Endodermal cell (in vitro differentiated cells): ENCODE measurements around the gene SENP7. TPM values are rescaled to one million over a fixed set of nuclear protein-coding genes. Genes with fewer than 3 reads are reported as not detected.
"Not testable (repeated sequence)": the region's sequence is repeated elsewhere in the genome, so short reads cannot be mapped to it uniquely, and the experiment has no call there.

Source experiments
- DNase-seq: peaks from one replicate; pipeline ENCODE4 v3.0.0-alpha.2; 2017
- H3K27ac ChIP-seq: 2 replicates; pipeline ENCODE4 v1.5.1; 2013; ENCODE audit warnings: mild to moderate bottlenecking, low read depth, low read length, moderate library complexity
- H3K27me3 ChIP-seq: 2 replicates; pipeline ENCODE4 v1.6.1; 2013; ENCODE audit warnings: mild to moderate bottlenecking, low read length, moderate library complexity; ENCODE audit not compliant: insufficient read depth, control insufficient read depth, poor library complexity, severe bottlenecking
- H3K36me3 ChIP-seq: 2 replicates; pipeline ENCODE4 v1.7.0; 2013; ENCODE audit warnings: mild to moderate bottlenecking, low read length, moderate library complexity; ENCODE audit not compliant: control insufficient read depth, insufficient read depth
- H3K4me1 ChIP-seq: one replicate; pipeline ENCODE4 v1.7.0; 2013; ENCODE audit warnings: low read length; ENCODE audit not compliant: control insufficient read depth, insufficient read depth
- H3K4me3 ChIP-seq: 2 replicates; pipeline ENCODE4 v1.5.1; 2013; ENCODE audit warnings: mild to moderate bottlenecking, low read length, moderate library complexity
- H3K9ac ChIP-seq: 2 replicates; pipeline ENCODE4 v1.6.1; 2013; ENCODE audit warnings: mild to moderate bottlenecking, low read length, moderate library complexity; ENCODE audit not compliant: poor library complexity, severe bottlenecking; ENCODE audit errors: extremely low read depth
- H3K9me3 ChIP-seq: 2 replicates; pipeline ENCODE4 v1.6.1; 2013; ENCODE audit warnings: mild to moderate bottlenecking, low read length, moderate library complexity; ENCODE audit not compliant: control insufficient read depth
- H3K27ac Mint-ChIP-seq: 2 replicates; pipeline ENCODE4 v1.8.0; 2020; ENCODE audit warnings: mixed read lengths
- H3K27me3 Mint-ChIP-seq: 2 replicates; pipeline ENCODE4 v1.8.0; 2021; ENCODE audit warnings: mild to moderate bottlenecking, mixed read lengths; ENCODE audit not compliant: insufficient read depth
- H3K36me3 Mint-ChIP-seq: 2 replicates; pipeline ENCODE4 v1.8.0; 2020; ENCODE audit warnings: low read depth, mixed read lengths
- H3K4me1 Mint-ChIP-seq: 2 replicates; pipeline ENCODE4 v1.8.0; 2020; ENCODE audit warnings: mixed read lengths
- H3K4me3 Mint-ChIP-seq: 2 replicates; pipeline ENCODE4 v1.8.0; 2020; ENCODE audit warnings: mild to moderate bottlenecking, moderate library complexity, mixed read lengths
- H3K9me3 Mint-ChIP-seq: 2 replicates; pipeline ENCODE4 v1.8.0; 2020; ENCODE audit warnings: mild to moderate bottlenecking, mixed read lengths
- WGBS, 2 experiments: methylation state at CpG; one replicate each; pipeline versions ENCODE4 v1.1.5 to v1.1.7; 2013; ENCODE audit warnings: missing lambda C conversion rate in 2 of 2, mixed read lengths in 1 of 2; ENCODE audit not compliant: insufficient coverage in 1 of 2, insufficient read length in 1 of 2; 5-methylcytosine and 5-hydroxymethylcytosine counted together
- total RNA-seq, 2 donors: library from RNA; stranded (reverse); fragmentation: NEBNext Ultra II Directional in 1 of 2; extraction: Animal tissue kit (Norgen Biotek cat#: 25700) in 1 of 2; gene quantifications; 2 replicates in 1 of 2; 3 replicates in 1 of 2; pipeline ENCODE4 v1.2.1, GENCODE V29; 2021
- TF ChIP-seq, protein P1 (sequence below): fragments of 200-600 bp; sonication (generic); conservative IDR thresholded peaks from 2 replicates; pipeline ENCODE4 v1.5.0; 2021; ENCODE audit warnings: antibody characterized with exemption, mild to moderate bottlenecking

The SENP7 gene
- total RNA-seq, 2 donors from 2014 or later = 19.3 to 22.1 TPM

DNA sequence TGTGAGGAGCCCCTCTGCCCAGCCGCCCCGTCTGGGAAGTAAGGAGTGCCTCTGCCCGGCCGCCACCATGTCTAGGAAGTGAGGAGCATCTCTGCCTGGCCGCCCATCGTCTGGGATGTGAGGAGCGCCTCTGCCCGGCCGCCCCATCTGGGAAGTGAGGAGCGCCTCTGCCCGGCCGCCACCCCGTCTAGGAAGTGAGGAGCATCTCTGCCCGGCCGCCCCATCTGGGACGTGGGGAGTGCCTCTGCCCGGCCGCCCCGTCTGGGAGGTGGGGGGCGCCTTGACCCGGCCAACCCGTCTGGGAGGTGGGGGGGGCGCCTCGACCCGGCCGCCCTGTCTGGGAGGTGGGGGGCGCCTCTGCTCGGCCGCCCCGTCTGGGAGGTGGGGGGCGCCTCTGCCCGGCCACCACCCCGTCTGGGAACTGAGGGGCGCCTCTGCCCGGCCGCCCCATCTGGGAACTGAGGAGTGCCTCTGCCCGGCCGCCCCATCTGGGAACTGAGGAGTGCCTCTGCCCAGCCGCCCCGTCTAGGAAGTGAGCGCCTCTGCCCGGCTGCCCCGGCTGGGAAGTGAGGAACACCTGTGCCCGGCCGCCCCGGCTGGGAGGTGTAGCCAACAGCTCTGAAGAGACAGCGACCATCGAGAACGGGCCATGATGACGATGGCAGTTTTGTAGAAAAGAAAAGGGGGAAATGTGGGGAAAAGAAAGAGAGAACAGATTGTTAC, 38.5 kb upstream of the SENP7 start:
- DNase-seq, H3K4me3 ChIP-seq, H3K4me1 ChIP-seq, H3K9ac ChIP-seq, H3K9me3 ChIP-seq, H3K27me3 ChIP-seq, H3K36me3 ChIP-seq, H3K27ac Mint-ChIP-seq, H3K4me3 Mint-ChIP-seq, H3K27me3 Mint-ChIP-seq, H3K27ac ChIP-seq, H3K4me1 Mint-ChIP-seq: not testable (repeated sequence)
- H3K9me3 Mint-ChIP-seq = peaks cover 54% of the 10 kb centered on the region
- H3K36me3 Mint-ChIP-seq = peaks cover 15% of the 10 kb centered on the region
- WGBS, 2 experiments = 88 to 93% methylated on average over 15 to 50 of the region's 50 CpGs

DNA sequence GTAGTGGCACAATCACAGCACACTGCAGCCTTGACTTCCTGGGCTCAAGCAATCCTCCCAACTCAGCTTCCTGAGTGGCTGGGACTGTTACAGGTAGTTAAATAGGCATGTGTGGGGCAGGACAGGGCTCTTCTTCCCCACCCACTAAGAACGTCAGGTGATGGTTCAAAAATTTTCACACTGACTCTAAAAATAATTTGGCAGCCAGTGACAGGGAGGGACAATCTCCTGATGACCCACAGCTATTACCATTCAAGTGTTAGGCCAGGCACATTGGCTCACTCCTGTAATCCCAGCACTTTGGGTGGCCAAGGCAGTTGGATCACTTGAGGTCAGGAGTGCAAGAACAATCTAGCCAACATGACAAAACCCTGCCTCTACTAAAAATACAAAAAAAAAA, 36.5 kb upstream of the SENP7 start:
- no peak overlapping the region for H3K27ac ChIP-seq
- no peaks in the 10 kb centered on the region for H3K27me3 ChIP-seq
- no peaks in the 10 kb centered on the region for H3K27me3 Mint-ChIP-seq
- peaks cover 14% of the 10 kb centered on the region for H3K36me3 Mint-ChIP-seq
- no peaks in the 10 kb centered on the region for H3K36me3 ChIP-seq
- H3K4me3 ChIP-seq = no peak overlapping the region
- TF ChIP-seq, protein P1, sequence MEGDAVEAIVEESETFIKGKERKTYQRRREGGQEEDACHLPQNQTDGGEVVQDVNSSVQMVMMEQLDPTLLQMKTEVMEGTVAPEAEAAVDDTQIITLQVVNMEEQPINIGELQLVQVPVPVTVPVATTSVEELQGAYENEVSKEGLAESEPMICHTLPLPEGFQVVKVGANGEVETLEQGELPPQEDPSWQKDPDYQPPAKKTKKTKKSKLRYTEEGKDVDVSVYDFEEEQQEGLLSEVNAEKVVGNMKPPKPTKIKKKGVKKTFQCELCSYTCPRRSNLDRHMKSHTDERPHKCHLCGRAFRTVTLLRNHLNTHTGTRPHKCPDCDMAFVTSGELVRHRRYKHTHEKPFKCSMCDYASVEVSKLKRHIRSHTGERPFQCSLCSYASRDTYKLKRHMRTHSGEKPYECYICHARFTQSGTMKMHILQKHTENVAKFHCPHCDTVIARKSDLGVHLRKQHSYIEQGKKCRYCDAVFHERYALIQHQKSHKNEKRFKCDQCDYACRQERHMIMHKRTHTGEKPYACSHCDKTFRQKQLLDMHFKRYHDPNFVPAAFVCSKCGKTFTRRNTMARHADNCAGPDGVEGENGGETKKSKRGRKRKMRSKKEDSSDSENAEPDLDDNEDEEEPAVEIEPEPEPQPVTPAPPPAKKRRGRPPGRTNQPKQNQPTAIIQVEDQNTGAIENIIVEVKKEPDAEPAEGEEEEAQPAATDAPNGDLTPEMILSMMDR = no peak
- H3K27ac Mint-ChIP-seq = no peak overlapping the region
- 92% methylated on average over 1 of the region's 1 CpG; no CpG with 5 or more reads in 1 of the 2 experiments for WGBS, 2 experiments
- H3K4me3 Mint-ChIP-seq = no peak overlapping the region
- no peaks in the 10 kb centered on the region for H3K4me1 ChIP-seq
- no peak overlapping the region for H3K9ac ChIP-seq
- peaks cover 48% of the 10 kb centered on the region for H3K9me3 Mint-ChIP-seq
- peaks cover 7% of the 10 kb centered on the region for H3K9me3 ChIP-seq
- no peak for DNase-seq
- H3K4me1 Mint-ChIP-seq = peaks cover 4% of the 10 kb centered on the region

DNA sequence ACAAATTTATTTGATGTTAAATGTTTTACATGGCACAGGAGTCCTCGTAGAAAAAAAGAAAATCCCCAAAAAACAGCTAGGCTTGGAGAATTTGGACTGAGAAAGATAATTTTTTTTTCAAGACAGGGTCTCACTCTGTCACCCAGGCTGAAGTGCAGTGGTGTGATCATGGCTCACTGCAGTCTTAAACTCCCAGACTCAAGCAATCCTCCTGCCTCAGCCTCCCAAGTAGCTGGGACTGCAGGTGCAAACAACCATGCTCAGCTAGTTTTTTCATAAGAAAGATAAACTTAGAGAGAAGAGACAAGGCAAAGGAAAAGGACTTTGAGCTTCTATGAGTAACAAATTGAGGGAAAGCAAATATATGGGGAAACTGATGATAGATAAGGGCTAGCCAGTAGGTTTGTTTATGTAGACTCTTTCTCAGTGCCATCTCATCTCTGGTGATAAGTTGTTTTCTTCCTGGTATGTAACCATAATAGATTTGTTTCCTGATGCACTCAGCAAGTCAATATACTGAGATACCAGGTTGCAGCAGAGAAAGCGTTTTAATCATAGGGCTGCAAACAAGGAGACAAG, 35.6 kb upstream of the SENP7 start:
- no peaks in the 10 kb centered on the region for H3K27me3 Mint-ChIP-seq

More for the DNA sequence above, 35.6 kb upstream of the SENP7 start:
- Histone ChIP-seq H3K27ac (no peak overlapping the region), H3K27me3 (no peaks in the 10 kb centered on the region), H3K9ac (no peak overlapping the region), H3K9me3 (peaks cover 7% of the 10 kb centered on the region), H3K4me1 (no peaks in the 10 kb centered on the region), H3K36me3 (no peaks in the 10 kb centered on the region), H3K4me3 (no peak overlapping the region)
- Mint-ChIP-seq H3K4me3 (no peak overlapping the region), H3K36me3 (peaks cover 13% of the 10 kb centered on the region), H3K9me3 (peaks cover 40% of the 10 kb centered on the region), H3K4me1 (peaks cover 4% of the 10 kb centered on the region), H3K27ac (no peak overlapping the region)
- TF ChIP-seq, protein P1 = no peak
- no peak for DNase-seq
- WGBS, 2 experiments = 95% methylated on average over 2 of the region's 2 CpGs; no CpG with 5 or more reads in 1 of the 2 experiments
